Right lobe of liver (tissue), 4 donors: Measurements from ENCODE around the gene GBP5.

ENCODE experiments used
- POLR2A ChIP-seq: fragments of 450-650 bp; IDR thresholded peaks from one replicate; pipeline ENCODE4 v1.6.1; 2017; ENCODE audit warnings: antibody characterized with exemption, mild to moderate bottlenecking
- TF ChIP-seq, protein P1 (sequence below), 4 donors: fragments of 200-600 bp in 3 of 4; fragments of 450-650 bp in 1 of 4; IDR thresholded peaks; one replicate each; pipeline versions ENCODE4 v1.5.1 to v1.8.0; 2016 to 2022; ENCODE audit warnings: antibody characterized with exemption in 4 of 4, mild to moderate bottlenecking in 2 of 4
- donor health status: DM: no; HTN: no; CAD: no.
- donor health status: DM: no; HTN: no; CAD: no.
- donor health status: DM: no; HTN: yes; CAD: no.

DNA sequence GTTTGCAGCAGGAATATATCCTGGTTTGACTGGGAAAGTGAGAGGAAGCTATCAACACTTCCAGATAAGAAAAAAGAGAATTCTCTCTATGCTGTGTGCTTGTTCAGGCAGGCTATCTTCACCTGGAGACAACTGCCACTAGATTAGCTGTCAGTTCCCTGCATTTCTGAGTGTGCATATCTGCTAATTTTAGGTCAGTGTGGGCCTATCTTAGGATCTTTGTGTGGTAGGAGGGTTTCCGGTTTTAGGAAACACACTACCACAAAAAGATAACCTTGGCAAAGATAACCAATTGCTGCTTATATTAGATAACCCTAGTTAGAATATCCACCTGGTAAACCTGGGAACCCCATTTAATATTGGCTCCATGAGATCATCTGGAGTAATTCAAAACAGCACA lies 22.5 kb upstream of the GBP5 start:
- TF ChIP-seq, protein P1, sequence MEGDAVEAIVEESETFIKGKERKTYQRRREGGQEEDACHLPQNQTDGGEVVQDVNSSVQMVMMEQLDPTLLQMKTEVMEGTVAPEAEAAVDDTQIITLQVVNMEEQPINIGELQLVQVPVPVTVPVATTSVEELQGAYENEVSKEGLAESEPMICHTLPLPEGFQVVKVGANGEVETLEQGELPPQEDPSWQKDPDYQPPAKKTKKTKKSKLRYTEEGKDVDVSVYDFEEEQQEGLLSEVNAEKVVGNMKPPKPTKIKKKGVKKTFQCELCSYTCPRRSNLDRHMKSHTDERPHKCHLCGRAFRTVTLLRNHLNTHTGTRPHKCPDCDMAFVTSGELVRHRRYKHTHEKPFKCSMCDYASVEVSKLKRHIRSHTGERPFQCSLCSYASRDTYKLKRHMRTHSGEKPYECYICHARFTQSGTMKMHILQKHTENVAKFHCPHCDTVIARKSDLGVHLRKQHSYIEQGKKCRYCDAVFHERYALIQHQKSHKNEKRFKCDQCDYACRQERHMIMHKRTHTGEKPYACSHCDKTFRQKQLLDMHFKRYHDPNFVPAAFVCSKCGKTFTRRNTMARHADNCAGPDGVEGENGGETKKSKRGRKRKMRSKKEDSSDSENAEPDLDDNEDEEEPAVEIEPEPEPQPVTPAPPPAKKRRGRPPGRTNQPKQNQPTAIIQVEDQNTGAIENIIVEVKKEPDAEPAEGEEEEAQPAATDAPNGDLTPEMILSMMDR (IDR thresholded peaks at IDR 0.05), result no peak
- TF ChIP-seq POLR2A, result no peak
